HepG2 (cell line): ENCODE measurements around the gene BYSL. TPM values are rescaled to one million over a fixed set of nuclear protein-coding genes. Genes with fewer than 3 reads are reported as not detected.

Experiments used
- ATAC-seq: fragments of 200-7000 bp; cut with Tn5 transposase; 3 replicates; pipeline ENCODE4 v1.9.1; 2020; ENCODE audit warnings: mild to moderate bottlenecking, moderate library complexity
- BruUV-seq: library from RNA; stranded (reverse); fragments of 400-500 nt; replicated peaks from 2 replicates; lab custom pipeline; 2021; lab: Mats Ljungman, UMichigan
- CTCF ChIA-PET: fragments of 300-600 bp; formaldehyde crosslinking; extraction: SDS; loops from one replicate; lab custom pipeline; 2021; ENCODE audit warnings: low total read pairs, inconsistent platforms, low intra/inter-chr PET ratio; lab: Yijun Ruan, JAX
- POLR2A ChIA-PET: fragments of 350-600 bp; sonication (Branson Sonifier 250); formaldehyde crosslinking; loops from one replicate; lab custom pipeline; 2020; ENCODE audit warnings: antibody characterized with exemption, inconsistent platforms; lab: Yijun Ruan, JAX
- DNase-seq: peaks from one replicate; pipeline ENCODE4 v3.0.0-alpha.2; 2015; ENCODE audit warnings: low spot score
- FAIRE-seq: peaks from 3 replicates; lab custom pipeline; 2011; peaks lifted over from hg19 to GRCh38; lab: Jason Lieb, UNC
- H2AFZ ChIP-seq: one replicate; pipeline ENCODE4 v1.6.1; 2011; ENCODE audit warnings: low read length, inconsistent platforms
- H3K27ac ChIP-seq: fragments of 300-600 bp; 3 replicates; pipeline ENCODE4 v1.8.0; 2011; ENCODE audit warnings: mixed run types, mild to moderate bottlenecking, mixed read lengths, low read length, inconsistent platforms; ENCODE audit not compliant: insufficient read depth; ENCODE audit errors: extremely low read length
- H3K27me3 ChIP-seq, 2 experiments: fragments of 200-600 bp in 1 of 2; 2 replicates in 1 of 2; 3 replicates in 1 of 2; pipeline versions ENCODE4 v1.6.0 to v1.8.0; 2011; ENCODE audit warnings: low read length in 2 of 2, mild to moderate bottlenecking in 2 of 2, moderate library complexity in 2 of 2, inconsistent platforms in 1 of 2; ENCODE audit not compliant: insufficient read depth in 2 of 2, control insufficient read depth in 1 of 2
- H3K36me3 ChIP-seq, 2 experiments: fragments of 200-600 bp in 1 of 2; replicated peaks in 1 of 2; 2 replicates in 1 of 2; 3 replicates in 1 of 2; pipeline versions ENCODE4 v1.5.1 to v1.8.0; 2011; ENCODE audit warnings: low read length in 2 of 2, inconsistent platforms in 1 of 2; ENCODE audit not compliant: insufficient read depth in 2 of 2, control insufficient read depth in 1 of 2
- H3K4me1 ChIP-seq: 2 replicates; pipeline ENCODE4 v1.5.1; 2012; ENCODE audit warnings: low read length, inconsistent platforms; ENCODE audit not compliant: insufficient read depth
- H3K4me2 ChIP-seq: 2 replicates; pipeline ENCODE4 v1.6.0; 2011; ENCODE audit warnings: low read depth, low read length, inconsistent platforms
- H3K4me3 ChIP-seq, 3 experiments: fragments of 200-600 bp in 1 of 3; sonication (generic), shearing (Covaris generic) in 1 of 3; replicated peaks in 1 of 3; 2 replicates each; pipeline ENCODE4 v1.5.1; 2011 to 2016; ENCODE audit warnings: low read length in 3 of 3, inconsistent platforms in 2 of 3, low read depth in 2 of 3, mild to moderate bottlenecking in 2 of 3, control low read depth in 1 of 3, mixed read lengths in 1 of 3; ENCODE audit not compliant: insufficient read depth in 1 of 3
- H3K79me2 ChIP-seq: one replicate; pipeline ENCODE4 v1.6.1; 2011; ENCODE audit warnings: low read length, inconsistent platforms; ENCODE audit not compliant: insufficient read depth
- H3K9ac ChIP-seq: 2 replicates; pipeline ENCODE4 v1.6.0; 2011; ENCODE audit warnings: mild to moderate bottlenecking, low read depth, low read length, inconsistent platforms; ENCODE audit not compliant: insufficient read depth
- H3K9me3 ChIP-seq: 2 replicates; pipeline ENCODE4 v1.5.1; 2012; ENCODE audit warnings: mild to moderate bottlenecking, low read length
- H4K20me1 ChIP-seq: 2 replicates; pipeline ENCODE4 v1.6.0; 2011; ENCODE audit warnings: inconsistent platforms, mild to moderate bottlenecking, low read length, moderate library complexity; ENCODE audit not compliant: insufficient read depth
- MAFG ChIP-seq: sonication (generic); formaldehyde crosslinking; IDR thresholded peaks from 2 replicates; pipeline ENCODE4 v1.5.1; 2020; ENCODE audit warnings: mild to moderate bottlenecking, missing genetic modification reagents
- RFXAP ChIP-seq: sonication (generic); formaldehyde crosslinking; IDR thresholded peaks from 2 replicates; pipeline ENCODE4 v1.4.0; 2020; ENCODE audit warnings: missing genetic modification reagents, borderline replicate concordance
- ZBTB39 ChIP-seq: sonication (generic); formaldehyde crosslinking; IDR thresholded peaks from 2 replicates; pipeline ENCODE4 v1.5.0; 2020; ENCODE audit warnings: missing genetic modification reagents
- ZNF281 ChIP-seq: sonication (generic); formaldehyde crosslinking; IDR thresholded peaks from 2 replicates; pipeline ENCODE4 v1.4.0; 2020; ENCODE audit warnings: missing genetic modification reagents, borderline replicate concordance
- ZNF350 ChIP-seq: sonication (generic); formaldehyde crosslinking; IDR thresholded peaks from 2 replicates; pipeline ENCODE4 v1.4.0; 2020; ENCODE audit warnings: mild to moderate bottlenecking, low read depth, missing genetic modification reagents, borderline replicate concordance
- ZNF646 ChIP-seq: sonication (generic); formaldehyde crosslinking; IDR thresholded peaks from 2 replicates; pipeline ENCODE4 v1.9.0; 2021; ENCODE audit warnings: mild to moderate bottlenecking, missing genetic modification reagents
- ZNF691 ChIP-seq: sonication (generic); formaldehyde crosslinking; IDR thresholded peaks from 2 replicates; pipeline ENCODE4 v1.4.0; 2020; ENCODE audit warnings: missing genetic modification reagents, low read depth, mild to moderate bottlenecking, borderline replicate concordance
- WGBS: methylation state at CpG from one replicate; pipeline ENCODE4 v1.1.6; 2017; ENCODE audit warnings: low lambda C conversion rate; 5-methylcytosine and 5-hydroxymethylcytosine counted together
- in situ Hi-C: cut with HindIII; loops from 2 replicates; pipeline ENCODE4 v1.10.0; 2017; ENCODE audit warnings: low pct_unique_long_range_greater_than_20kb; ENCODE audit not compliant: extremely low pct_ligation_motif_present
- intact Hi-C: fragments of 100-400 bp; cut with micrococcal nuclease; formaldehyde crosslinking; loops from one replicate; pipeline ENCODE4 v1.10.0; 2022; ENCODE audit not compliant: unreplicated experiment
- polyA plus RNA-seq, 8 experiments: library from polyadenylated mRNA; depleted of rRNA in 3 of 8; stranded (reverse) in 7 of 8; unstranded in 1 of 8; fragments of >200 nt; fragmentation: Illumina TruSeq in 4 of 8; extraction: Trizol in 4 of 8; gene quantifications; 2 replicates each; pipeline versions ENCODE4 v1.2.1 to v1.2.3, GENCODE V29; 2011 to 2016; ENCODE audit warnings: low read depth in 4 of 8, missing spikeins in 1 of 8, mixed read lengths in 1 of 8; ENCODE audit not compliant: insufficient read depth in 1 of 8
- total RNA-seq, 5 experiments: library from RNA; depleted of rRNA; stranded (reverse); fragments of >200 nt; fragmentation: Illumina TruSeq; extraction: Trizol; gene quantifications; 2 replicates each; pipeline ENCODE4 v1.2.3, GENCODE V29; 2016; ENCODE audit warnings: low read depth in 1 of 5

Gene BYSL
- total and polyA plus RNA-seq, 2 of the 13 experiments (the other 11 are each of a cell fraction or from before 2014, with no cell fraction given), result 27.9 to 28.6 TPM

GRCh38 chr6:41939848-41940758, 18.8 kb downstream of the BYSL start:
- peaks cover 7% of the 10 kb centered on the region; the same call in 1 of the 2 replicates for H4K20me1 ChIP-seq
- FAIRE-seq (no peak), ATAC-seq (no peak), DNase-seq (no peak)
- intact Hi-C loops, result loop anchor here (2.0 to 5.0 kb wide), 2 partner anchors 27 to 158 kb away; partner anchors contain the start of gene PRICKLE4
- ChIA-PET POLR2A (interaction anchor here (1.4 kb wide), 1 partner anchor 19 kb away, joined by 5 read pairs; the partner anchor contains the start of genes BYSL and MED20), CTCF (interaction anchor here (1.6 kb wide), 1 partner anchor 104 kb away, joined by 5 read pairs; no protein-coding TSS in a partner anchor)
- H3K9ac ChIP-seq, result 0 out of 2 replicates have a peak overlapping the region, but pooled peaks have one; percentile 48
- no peaks in the 10 kb centered on the region for H3K79me2 ChIP-seq
- peak overlapping the region; percentile 74 to 91 (median 75); a peak in 5 of 6 replicates for H3K4me3 ChIP-seq
- no peaks in the 10 kb centered on the region for H3K9me3 ChIP-seq
- peaks cover 39% of the 10 kb centered on the region for H3K4me1 ChIP-seq
- peak overlapping the region; percentile 98 for H3K4me2 ChIP-seq
- peaks cover 0 to 3% of the 10 kb centered on the region in 2 experiments; a peak in 1 of 5 replicates for H3K36me3 ChIP-seq
- 84% methylated on average over 27 of the region's 27 CpGs for WGBS
- in situ Hi-C loops, result loop anchor here (5.0 kb wide), 1 partner anchor 102 kb away; no protein-coding TSS in a partner anchor
- BruUV-seq, result no TSS peak
- H3K27ac ChIP-seq, result no peak overlapping the region
- H3K27me3 ChIP-seq, result no peaks in the 10 kb centered on the region
- no peak overlapping the region for H2AFZ ChIP-seq
- peak; percentile 54; the same call in 1 of the 2 replicates for TF ChIP-seq ZNF691 (CRISPR knock-in tag)
- peak; percentile 39; the same call in 1 of the 2 replicates for TF ChIP-seq ZNF281 (CRISPR knock-in tag)
- 0 out of 2 replicates have a peak, but pooled peaks have one; percentile 4 for TF ChIP-seq ZNF350 (CRISPR knock-in tag)
- TF ChIP-seq MAFG (CRISPR knock-in tag), result no peak
- no peak for TF ChIP-seq RFXAP (CRISPR knock-in tag)
- TF ChIP-seq ZNF646, result no peak
- 0 out of 2 replicates have a peak, but pooled peaks have one; percentile 6 for TF ChIP-seq ZBTB39 (CRISPR knock-in tag)
